ENCODE results near the gene SMAD6.
"Not testable (repeated sequence)": the region's sequence is repeated elsewhere in the genome, so short reads cannot be mapped to it uniquely, and the experiment has no call there.

Gene SMAD6

DNA sequence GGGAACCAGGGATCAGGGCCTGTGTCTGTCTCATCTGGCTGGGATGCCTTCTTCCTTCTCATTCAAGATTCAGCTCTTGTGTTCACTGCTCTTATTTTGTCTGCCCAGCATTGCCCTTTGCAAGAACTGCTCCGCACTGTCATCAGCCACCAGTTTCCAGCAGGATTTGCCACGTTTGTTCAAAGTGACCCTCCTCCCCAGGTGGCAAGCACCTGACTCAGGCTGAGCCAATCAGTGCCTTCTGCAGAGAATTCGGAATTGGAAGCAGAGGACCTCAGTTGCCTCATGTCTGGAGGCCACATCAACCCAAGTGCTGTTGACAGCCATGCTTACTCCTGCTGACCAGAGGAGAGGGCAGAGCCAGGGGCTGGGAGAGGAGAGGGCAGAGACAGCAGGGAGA, 124.5 kb downstream of the SMAD6 start:
- DNase-seq (ENCODE audit: low read depth) = no peak

DNA sequence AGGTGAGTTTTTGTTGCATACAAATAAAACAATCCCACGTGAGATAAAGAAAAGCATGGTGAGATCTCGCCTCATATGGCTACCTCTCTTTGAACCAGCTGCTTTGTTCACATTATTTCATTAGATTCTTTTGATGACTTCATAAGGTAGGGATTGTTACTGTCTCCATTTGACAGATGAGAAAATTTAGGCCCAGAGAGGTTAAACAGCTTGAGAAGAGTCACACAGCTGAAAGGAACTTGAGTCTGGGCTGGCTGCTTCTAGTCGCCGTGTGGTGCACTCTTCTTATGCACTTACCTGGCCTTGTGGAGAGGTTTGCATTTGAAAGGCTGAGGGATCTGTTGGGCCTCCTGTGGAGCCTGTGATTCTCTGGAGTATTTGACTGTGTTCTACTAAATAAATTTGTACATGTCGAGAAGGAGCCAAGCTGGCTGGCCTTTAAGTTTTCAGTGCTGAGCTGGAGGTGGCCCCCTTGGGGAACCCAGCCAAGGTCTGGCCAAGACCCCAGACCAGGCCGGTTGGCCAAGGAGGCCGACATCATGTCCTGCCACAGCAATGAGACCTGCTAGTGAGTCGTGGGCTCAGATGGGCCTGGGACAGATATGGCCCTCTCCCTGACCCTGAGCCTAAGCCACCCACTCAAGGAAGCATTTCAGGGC, 125.1 kb downstream of the SMAD6 start:
- no peak for DNase-seq (ENCODE audit: low read depth)

DNA sequence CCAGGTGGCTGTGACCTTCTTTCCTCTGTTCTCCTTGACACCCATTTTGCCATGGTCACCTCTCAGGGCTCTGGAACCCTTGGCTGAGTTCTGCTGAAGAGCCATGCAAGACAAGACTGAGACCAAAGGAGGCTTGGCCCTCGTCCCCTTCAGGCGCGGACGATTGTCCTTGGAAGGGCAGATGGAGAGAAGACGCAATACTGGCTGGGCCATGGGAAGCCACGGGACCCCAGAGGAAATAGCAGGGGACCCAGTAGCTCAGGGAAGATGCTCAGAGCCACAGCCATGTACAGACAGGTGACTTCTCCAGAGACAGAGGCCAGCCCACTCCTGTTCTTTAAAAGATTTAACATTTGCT, 125.6 kb downstream of the SMAD6 start:
- no peak for DNase-seq (ENCODE audit: low read depth)

DNA sequence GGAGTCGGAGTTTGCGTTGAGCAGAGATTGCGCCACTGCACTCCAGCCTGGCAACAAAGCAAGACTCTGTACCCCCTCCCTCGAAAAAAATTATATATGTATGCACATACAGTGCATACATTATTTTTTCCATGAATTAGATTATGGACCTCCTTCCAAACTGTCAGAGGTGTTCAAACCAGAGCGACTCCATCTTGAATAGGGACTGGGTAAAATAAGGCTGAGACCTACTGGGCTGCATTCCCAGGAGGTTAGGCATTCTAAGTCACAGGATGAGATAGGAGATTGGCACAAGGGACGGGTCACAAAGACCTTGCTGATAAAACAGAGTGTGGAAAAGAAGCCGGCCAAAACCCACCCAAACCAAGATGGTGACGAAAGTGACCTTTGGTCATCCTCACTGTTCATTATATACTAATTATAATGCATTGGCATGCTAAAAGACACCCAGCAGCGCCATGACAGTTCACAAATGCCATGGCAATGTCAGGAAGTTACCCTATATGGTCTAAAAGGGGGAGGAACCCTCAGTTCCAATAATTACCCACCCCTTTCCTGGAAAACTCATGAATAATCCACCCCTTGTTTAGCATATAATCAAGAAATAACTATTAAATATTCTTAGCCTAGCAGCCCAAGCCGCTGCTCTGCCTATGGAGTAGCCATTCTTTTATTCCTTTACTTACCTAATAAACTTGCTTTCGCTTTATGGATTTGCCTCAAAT, 126.9 kb downstream of the SMAD6 start:
- DNase-seq (ENCODE audit: low read depth) = not testable (repeated sequence)

DNA sequence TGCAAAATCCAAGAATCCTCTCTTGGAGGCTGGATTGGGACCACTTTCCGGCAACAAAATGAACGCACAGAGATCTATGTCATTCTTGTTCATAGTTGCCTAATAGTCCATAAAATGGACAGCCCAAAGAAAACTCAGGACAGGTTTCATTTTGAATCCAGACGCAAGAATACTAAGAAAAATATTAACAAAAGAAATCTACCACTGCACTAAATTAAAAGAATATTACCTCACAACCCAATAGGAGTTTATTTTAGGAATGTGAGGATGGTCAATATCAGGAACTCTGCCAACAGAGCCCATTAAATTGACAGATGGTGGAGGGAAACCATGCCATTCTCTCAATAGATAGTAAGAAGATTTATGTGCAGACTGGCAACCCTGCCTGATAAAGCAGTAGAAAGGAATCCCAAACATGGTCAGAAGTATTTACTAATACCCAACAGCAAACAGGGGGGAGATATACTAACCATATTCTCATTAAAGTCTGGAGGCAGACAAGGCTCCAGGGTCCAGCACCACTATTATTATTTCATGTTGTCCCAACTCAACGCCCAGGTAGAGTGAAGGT, 127.6 kb downstream of the SMAD6 start:
- DNase-seq (ENCODE audit: low read depth) = no peak

DNA sequence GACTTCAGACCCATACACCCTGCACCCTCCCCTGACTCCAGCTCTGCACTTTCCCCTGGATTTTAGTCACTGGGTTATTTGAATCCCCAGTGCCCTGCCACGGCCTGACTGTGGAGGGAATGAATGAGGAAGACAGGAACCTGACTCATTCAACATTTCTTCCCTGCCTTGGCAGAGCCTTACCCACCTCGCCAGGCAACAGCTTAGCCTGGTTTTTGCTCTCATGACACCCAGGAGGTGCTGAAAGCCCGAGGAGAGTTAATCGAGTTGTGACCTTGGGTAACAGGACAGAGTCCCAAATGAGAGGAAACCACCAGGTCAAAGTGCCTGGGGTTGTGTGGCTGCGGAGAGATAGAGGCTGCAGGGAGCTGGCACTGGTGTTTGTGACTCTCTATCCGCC, 128.3 kb downstream of the SMAD6 start:
- DNase-seq (ENCODE audit: low read depth) = no peak

DNA sequence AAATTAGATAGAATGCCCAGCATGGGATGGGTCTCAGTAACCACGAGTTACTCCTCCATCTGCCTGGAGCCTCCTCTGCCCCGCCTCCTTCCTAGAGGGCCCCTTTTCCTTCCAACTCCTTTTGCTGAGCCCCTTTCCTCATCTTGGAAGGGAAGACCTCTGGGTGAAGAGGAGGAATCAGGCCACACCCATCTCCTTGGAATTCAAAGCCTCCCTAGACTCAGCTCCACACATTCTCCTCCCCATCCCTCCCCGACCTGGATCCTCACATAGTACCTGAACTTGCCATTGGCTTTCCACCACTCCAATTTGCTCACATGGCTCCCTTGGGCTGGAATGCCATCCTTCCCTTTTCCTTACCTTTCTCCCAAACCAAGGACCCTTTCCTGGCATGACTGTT, 128.8 kb downstream of the SMAD6 start:
- no peak for DNase-seq (ENCODE audit: low read depth)

DNA sequence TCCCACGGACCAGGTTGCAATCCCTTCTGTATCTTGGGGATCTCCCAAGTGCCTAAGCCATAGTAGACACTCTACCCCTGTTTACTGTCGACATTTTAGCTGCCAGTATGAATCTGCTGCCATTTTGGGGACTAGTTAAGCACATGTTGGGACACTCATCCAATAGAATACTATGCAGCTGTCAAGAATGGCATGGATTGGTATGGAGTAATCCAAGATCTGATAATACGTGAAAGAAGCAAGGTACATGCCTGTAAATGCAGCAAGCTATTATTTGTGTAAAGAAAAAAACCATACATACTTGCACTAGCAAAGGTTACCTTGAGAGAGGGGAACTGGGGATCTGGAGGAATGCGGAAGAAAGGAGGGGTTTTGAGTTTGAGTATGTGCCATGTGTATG, 129.3 kb downstream of the SMAD6 start:
- no peak for DNase-seq (ENCODE audit: low read depth)

DNA sequence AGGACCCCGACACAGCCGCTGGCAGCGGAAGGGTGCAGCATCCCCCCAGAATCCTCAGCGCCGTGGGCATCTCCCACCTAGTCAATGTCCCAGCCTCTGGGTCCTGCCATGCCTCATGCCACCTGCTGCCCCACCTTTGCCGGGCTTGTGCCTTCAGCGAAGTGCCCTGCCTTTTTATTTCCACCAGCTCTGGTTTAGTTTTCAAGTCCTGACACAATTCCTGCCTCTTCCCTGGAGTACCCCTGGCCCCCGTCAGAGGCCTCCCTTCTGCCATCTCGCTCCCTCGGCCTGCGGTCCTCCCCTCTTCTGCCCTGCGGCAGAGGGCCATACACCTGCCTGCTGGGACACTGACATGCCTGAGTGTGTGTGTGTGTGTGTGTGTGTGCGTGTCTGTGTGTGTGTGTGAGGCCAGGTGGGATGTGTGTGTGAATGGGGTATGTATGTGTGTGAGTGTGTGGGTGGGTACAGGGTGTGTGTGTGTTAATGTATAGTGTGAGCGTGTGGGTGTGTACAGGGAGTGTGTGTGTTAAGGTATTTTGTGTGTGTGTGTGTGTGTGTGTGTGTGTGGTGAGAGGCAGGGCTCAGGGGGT, 129.9 kb downstream of the SMAD6 start:
- no peak for DNase-seq (ENCODE audit: low read depth)
